HepG2 (cell line): ENCODE results near the gene TDRD9.

ENCODE experiments used
- CHCHD3 ChIP-seq: sonication (generic); formaldehyde crosslinking; IDR thresholded peaks from 2 replicates; pipeline ENCODE4 v1.8.0; 2022; ENCODE audit warnings: mild to moderate bottlenecking, missing genetic modification reagents, moderate library complexity
- MXI1 ChIP-seq: IDR thresholded peaks from 3 replicates; pipeline ENCODE4 v1.6.1; 2012; ENCODE audit warnings: low read depth, low read length, inconsistent platforms, borderline replicate concordance
- NBN ChIP-seq: fragments of 450-650 bp; conservative IDR thresholded peaks from 2 replicates; pipeline ENCODE4 v1.6.1; 2017
- NFATC3 ChIP-seq: sonication (generic); formaldehyde crosslinking; IDR thresholded peaks from 2 replicates; pipeline ENCODE4 v1.5.1; 2020; ENCODE audit warnings: mild to moderate bottlenecking, missing genetic modification reagents
- NFE2L1 ChIP-seq: sonication (generic); formaldehyde crosslinking; IDR thresholded peaks from 2 replicates; pipeline ENCODE4 v1.4.0; 2020; ENCODE audit warnings: missing genetic modification reagents, mild to moderate bottlenecking, borderline replicate concordance
- POLR2A ChIP-seq, 2 experiments: IDR thresholded peaks; 2 replicates each; pipeline ENCODE4 v1.6.1; 2011; ENCODE audit warnings: low read depth in 2 of 2, low read length in 2 of 2, mild to moderate bottlenecking in 1 of 2, moderate library complexity in 1 of 2; ENCODE audit not compliant: insufficient read depth in 1 of 2
- REST ChIP-seq, 2 experiments: IDR thresholded peaks; 2 replicates each; pipeline ENCODE4 v1.6.1; 2011 to 2012; ENCODE audit warnings: low read length in 2 of 2, borderline replicate concordance in 1 of 2, low read depth in 1 of 2, mild to moderate bottlenecking in 1 of 2, moderate library complexity in 1 of 2
- REXO4 ChIP-seq: sonication (generic); formaldehyde crosslinking; IDR thresholded peaks from 2 replicates; pipeline ENCODE4 v1.8.0; 2022; ENCODE audit warnings: missing genetic modification reagents, mild to moderate bottlenecking, borderline replicate concordance
- TAF1 ChIP-seq: sonication (generic); formaldehyde crosslinking; IDR thresholded peaks from 2 replicates; pipeline ENCODE4 v1.4.0; 2020; ENCODE audit warnings: missing genetic modification reagents
- ZNF263 ChIP-seq: sonication (generic); formaldehyde crosslinking; IDR thresholded peaks from 2 replicates; pipeline ENCODE4 v1.4.0; 2020; ENCODE audit warnings: missing genetic modification reagents
- ZNF614 ChIP-seq: IDR thresholded peaks from 2 replicates; pipeline ENCODE4 v1.6.1; 2018; ENCODE audit warnings: missing biosample characterization, missing genetic modification reagents, inconsistent platforms, borderline replicate concordance
- ZNF740 ChIP-seq: sonication (generic); formaldehyde crosslinking; IDR thresholded peaks from 2 replicates; pipeline ENCODE4 v1.4.0; 2020; ENCODE audit warnings: missing genetic modification reagents
- ZZZ3 ChIP-seq: sonication (generic); formaldehyde crosslinking; IDR thresholded peaks from 2 replicates; pipeline ENCODE4 v1.4.0; 2020; ENCODE audit warnings: missing genetic modification reagents, mild to moderate bottlenecking, borderline replicate concordance
- TF ChIP-seq, protein P1 (sequence below): IDR thresholded peaks from 2 replicates; pipeline ENCODE4 v1.6.1; 2012; ENCODE audit warnings: inconsistent platforms

GRCh38 chr14:103897075-103897947 lies 30.9 kb upstream of the TDRD9 start:
- no peak for TF ChIP-seq CHCHD3 (CRISPR knock-in tag)
- no peak for TF ChIP-seq NFE2L1 (CRISPR knock-in tag)
- 0 out of 2 replicates have a peak, but pooled peaks have one; percentile 25 for TF ChIP-seq ZNF614
- no peak for TF ChIP-seq ZZZ3 (CRISPR knock-in tag)
- TF ChIP-seq MXI1, result no peak
- TF ChIP-seq ZNF263 (CRISPR knock-in tag), result no peak
- TF ChIP-seq REXO4 (CRISPR knock-in tag), result no peak
- TF ChIP-seq NFATC3 (CRISPR knock-in tag), result no peak
- 0 out of 4 replicates have a peak, but pooled peaks of 1 of the 2 experiments have one; percentile 32 for TF ChIP-seq POLR2A (IDR thresholded peaks at IDR 0.05; ENCODE audit: insufficient read depth in 1 of 2, low read depth in 2 of 2, low read length in 2 of 2)
- TF ChIP-seq, protein P1, sequence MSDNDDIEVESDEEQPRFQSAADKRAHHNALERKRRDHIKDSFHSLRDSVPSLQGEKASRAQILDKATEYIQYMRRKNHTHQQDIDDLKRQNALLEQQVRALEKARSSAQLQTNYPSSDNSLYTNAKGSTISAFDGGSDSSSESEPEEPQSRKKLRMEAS, result peak; percentile 50; the same call in 1 of the 2 replicates
- no peak for TF ChIP-seq ZNF740 (CRISPR knock-in tag)
- TF ChIP-seq REST (IDR thresholded peaks at IDR 0.05; ENCODE audit: borderline replicate concordance in 1 of 2, low read depth in 1 of 2, low read length in 2 of 2), result no peak
- TF ChIP-seq TAF1 (CRISPR knock-in tag), result no peak
- no peak for TF ChIP-seq NBN
